Esophagus muscularis mucosa (tissue), 4 donors: ENCODE measurements around the gene ERV3-1.
"Not testable (repeated sequence)": the region's sequence is repeated elsewhere in the genome, so short reads cannot be mapped to it uniquely, and the experiment has no call there.

ENCODE experiments used
- CTCF ChIP-seq, 3 experiments: fragments of 200-600 bp in 2 of 3; fragments of 450-650 bp in 1 of 3; sonication (generic) in 2 of 3; IDR thresholded peaks; one replicate each; pipeline ENCODE4 v1.5.1; 2017 to 2019; ENCODE audit warnings: antibody characterized with exemption in 3 of 3, mild to moderate bottlenecking in 2 of 3, moderate library complexity in 1 of 3
- EP300 ChIP-seq: sonication (generic); formaldehyde crosslinking; IDR thresholded peaks from one replicate; pipeline ENCODE4 v1.6.1; 2017; ENCODE audit warnings: antibody characterized with exemption
- POLR2A ChIP-seq: fragments of 450-650 bp; IDR thresholded peaks from one replicate; pipeline ENCODE4 v1.6.1; 2017; ENCODE audit warnings: antibody characterized with exemption, moderate library complexity, mild to moderate bottlenecking, low read depth
- POLR2AphosphoS5 ChIP-seq, 2 donors: sonication (generic); formaldehyde crosslinking; IDR thresholded peaks; one replicate each; pipeline ENCODE4 v1.6.1; 2017; ENCODE audit warnings: antibody characterized with exemption in 2 of 2

- TF ChIP-seq CTCF (IDR thresholded peaks at IDR 0.05); POLR2A; POLR2AphosphoS5 (IDR thresholded peaks at IDR 0.05); EP300: not testable (repeated sequence)
Observed at GRCh38 chr7:64948774-64949173, 57.7 kb downstream of the ERV3-1 start.
